Upper lobe of right lung (tissue), 1 donor: ENCODE data around the gene NCOA3. TPM values are rescaled to one million over a fixed set of nuclear protein-coding genes. Genes with fewer than 3 reads are reported as not detected.

ENCODE experiments used
- ATAC-seq: fragments of 200-7000 bp; cut with Tn5 transposase; one replicate; pipeline ENCODE4 v1.9.1; 2020; ENCODE audit warnings: mild to moderate bottlenecking, moderate library complexity
- DNase-seq: peaks from one replicate; pipeline ENCODE4 v3.0.0-alpha.2; 2020
- H3K27ac ChIP-seq: fragments of 200-600 bp; one replicate; pipeline ENCODE4 v1.8.0; 2022
- H3K27me3 ChIP-seq: fragments of 200-600 bp; one replicate; pipeline ENCODE4 v1.8.0; 2022; ENCODE audit warnings: mild to moderate bottlenecking
- H3K36me3 ChIP-seq: fragments of 200-600 bp; one replicate; pipeline ENCODE4 v1.8.0; 2022
- H3K4me1 ChIP-seq: fragments of 200-600 bp; one replicate; pipeline ENCODE4 v1.8.0; 2022
- H3K4me3 ChIP-seq: fragments of 200-600 bp; one replicate; pipeline ENCODE4 v1.8.0; 2022; ENCODE audit warnings: mild to moderate bottlenecking
- H3K9me3 ChIP-seq: fragments of 200-600 bp; one replicate; pipeline ENCODE4 v1.8.0; 2022
- intact Hi-C: fragments of 100-400 bp; cut with DNase I; formaldehyde crosslinking; loops from one replicate; pipeline ENCODE4 v1.11.0; 2022
- total RNA-seq: library from RNA; stranded (reverse); fragmentation: NEBNext Ultra II Directional; extraction: Animal tissue kit (Norgen Biotek cat#: 25700); gene quantifications from one replicate; pipeline ENCODE4 v1.2.1, GENCODE V29; 2021
- TF ChIP-seq, protein P1 (sequence below): fragments of 200-600 bp; IDR thresholded peaks from one replicate; pipeline ENCODE4 v1.8.0; 2022; ENCODE audit warnings: antibody characterized with exemption
- donor health status: DM: no; HTN: yes; CAD: no; lungs with severe emphysema.

NCOA3 gene
- total RNA-seq, 1 donor from 2014 or later: 48.8 TPM

DNA sequence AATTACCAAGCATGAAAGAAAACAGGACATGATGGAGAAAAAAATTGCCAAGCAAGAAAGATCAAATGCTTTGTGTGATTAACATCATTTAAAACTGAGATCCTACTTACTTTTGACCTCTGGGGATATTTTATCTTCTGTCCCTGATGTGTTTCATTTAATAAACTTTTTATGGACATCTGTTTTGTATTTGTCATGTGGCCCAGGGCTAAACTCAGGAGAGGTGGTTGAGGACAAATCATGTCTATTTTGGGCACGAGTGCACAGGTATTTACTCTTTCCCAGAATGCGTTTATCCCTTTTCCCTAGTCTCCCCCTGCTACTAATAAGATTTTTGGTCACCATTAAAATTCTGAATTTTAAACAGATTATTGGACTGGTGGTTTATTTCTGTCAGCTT, 128.2 kb downstream of the NCOA3 start:
- intact Hi-C loops: no loop called here

GRCh38 chr20:47631078-47631477, 129.4 kb downstream of the NCOA3 start:
- TF ChIP-seq, protein P1, sequence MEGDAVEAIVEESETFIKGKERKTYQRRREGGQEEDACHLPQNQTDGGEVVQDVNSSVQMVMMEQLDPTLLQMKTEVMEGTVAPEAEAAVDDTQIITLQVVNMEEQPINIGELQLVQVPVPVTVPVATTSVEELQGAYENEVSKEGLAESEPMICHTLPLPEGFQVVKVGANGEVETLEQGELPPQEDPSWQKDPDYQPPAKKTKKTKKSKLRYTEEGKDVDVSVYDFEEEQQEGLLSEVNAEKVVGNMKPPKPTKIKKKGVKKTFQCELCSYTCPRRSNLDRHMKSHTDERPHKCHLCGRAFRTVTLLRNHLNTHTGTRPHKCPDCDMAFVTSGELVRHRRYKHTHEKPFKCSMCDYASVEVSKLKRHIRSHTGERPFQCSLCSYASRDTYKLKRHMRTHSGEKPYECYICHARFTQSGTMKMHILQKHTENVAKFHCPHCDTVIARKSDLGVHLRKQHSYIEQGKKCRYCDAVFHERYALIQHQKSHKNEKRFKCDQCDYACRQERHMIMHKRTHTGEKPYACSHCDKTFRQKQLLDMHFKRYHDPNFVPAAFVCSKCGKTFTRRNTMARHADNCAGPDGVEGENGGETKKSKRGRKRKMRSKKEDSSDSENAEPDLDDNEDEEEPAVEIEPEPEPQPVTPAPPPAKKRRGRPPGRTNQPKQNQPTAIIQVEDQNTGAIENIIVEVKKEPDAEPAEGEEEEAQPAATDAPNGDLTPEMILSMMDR: no peak
- Histone ChIP-seq H3K4me1 (no peaks in the 10 kb centered on the region), H3K27ac (no peak overlapping the region), H3K4me3 (no peak overlapping the region), H3K9me3 (no peaks in the 10 kb centered on the region), H3K27me3 (no peaks in the 10 kb centered on the region), H3K36me3 (peaks cover 84% of the 10 kb centered on the region)
- no peak for ATAC-seq
- intact Hi-C loops: no loop called here
- no peak for DNase-seq

More for the DNA sequence above, 128.2 kb downstream of the NCOA3 start:
- Histone ChIP-seq H3K27me3 (no peaks in the 10 kb centered on the region), H3K9me3 (no peaks in the 10 kb centered on the region), H3K4me1 (no peaks in the 10 kb centered on the region), H3K4me3 (no peak overlapping the region), H3K36me3 (peaks cover 77% of the 10 kb centered on the region), H3K27ac (no peak overlapping the region)
- ATAC-seq (no peak), DNase-seq (no peak)
- TF ChIP-seq, protein P1: no peak

DNA sequence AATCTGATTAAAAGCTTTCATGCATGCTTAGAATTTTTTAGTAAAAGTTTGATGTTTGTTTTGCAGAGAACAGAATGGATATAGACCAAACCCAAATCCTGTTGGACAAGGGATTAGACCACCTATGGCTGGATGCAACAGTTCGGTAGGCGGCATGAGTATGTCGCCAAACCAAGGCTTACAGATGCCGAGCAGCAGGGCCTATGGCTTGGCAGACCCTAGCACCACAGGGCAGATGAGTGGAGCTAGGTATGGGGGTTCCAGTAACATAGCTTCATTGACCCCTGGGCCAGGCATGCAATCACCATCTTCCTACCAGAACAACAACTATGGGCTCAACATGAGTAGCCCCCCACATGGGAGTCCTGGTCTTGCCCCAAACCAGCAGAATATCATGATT, 133.6 kb downstream of the NCOA3 start:
- H3K27ac ChIP-seq: no peak overlapping the region
- intact Hi-C loops: no loop called here
- H3K4me1 ChIP-seq: no peaks in the 10 kb centered on the region
- DNase-seq (no peak), ATAC-seq (no peak)
- H3K27me3 ChIP-seq: no peaks in the 10 kb centered on the region
- TF ChIP-seq, protein P1: no peak
- peaks cover 86% of the 10 kb centered on the region for H3K36me3 ChIP-seq
- H3K9me3 ChIP-seq: no peaks in the 10 kb centered on the region
- no peak overlapping the region for H3K4me3 ChIP-seq

GRCh38 chr20:47638851-47639250, 137.2 kb downstream of the NCOA3 start:
- peaks cover 96% of the 10 kb centered on the region for H3K36me3 ChIP-seq
- intact Hi-C loops: no loop called here
- no peak overlapping the region for H3K27ac ChIP-seq

GRCh38 chr20:47642118-47642517, 140.4 kb downstream of the NCOA3 start:
- TF ChIP-seq, protein P1: no peak
- Histone ChIP-seq H3K36me3 (peaks cover 88% of the 10 kb centered on the region), H3K4me3 (no peak overlapping the region), H3K27ac (no peak overlapping the region), H3K27me3 (no peaks in the 10 kb centered on the region), H3K9me3 (no peaks in the 10 kb centered on the region), H3K4me1 (no peaks in the 10 kb centered on the region)
- intact Hi-C loops: no loop called here
- ATAC-seq: no peak
- no peak for DNase-seq

More at GRCh38 chr20:47638851-47639250, 137.2 kb downstream of the NCOA3 start:
- no peak for ATAC-seq
- TF ChIP-seq, protein P1: no peak
- H3K4me1 ChIP-seq: no peaks in the 10 kb centered on the region
- DNase-seq: no peak
- H3K27me3 ChIP-seq: no peaks in the 10 kb centered on the region
- H3K4me3 ChIP-seq: no peak overlapping the region
- no peaks in the 10 kb centered on the region for H3K9me3 ChIP-seq

- H3K4me1 ChIP-seq: no peaks in the 10 kb centered on the region
- no peak for ATAC-seq
Measured at GRCh38 chr20:47642624-47643023, 140.9 kb downstream of the NCOA3 start.

More at GRCh38 chr20:47642624-47643023, 140.9 kb downstream of the NCOA3 start:
- Histone ChIP-seq H3K27ac (no peak overlapping the region), H3K9me3 (no peaks in the 10 kb centered on the region), H3K4me3 (no peak overlapping the region), H3K36me3 (peaks cover 88% of the 10 kb centered on the region), H3K27me3 (no peaks in the 10 kb centered on the region)
- TF ChIP-seq, protein P1: no peak
- intact Hi-C loops: no loop called here
- no peak for DNase-seq
